Measurements from ENCODE around the gene EDN1.

DNA sequence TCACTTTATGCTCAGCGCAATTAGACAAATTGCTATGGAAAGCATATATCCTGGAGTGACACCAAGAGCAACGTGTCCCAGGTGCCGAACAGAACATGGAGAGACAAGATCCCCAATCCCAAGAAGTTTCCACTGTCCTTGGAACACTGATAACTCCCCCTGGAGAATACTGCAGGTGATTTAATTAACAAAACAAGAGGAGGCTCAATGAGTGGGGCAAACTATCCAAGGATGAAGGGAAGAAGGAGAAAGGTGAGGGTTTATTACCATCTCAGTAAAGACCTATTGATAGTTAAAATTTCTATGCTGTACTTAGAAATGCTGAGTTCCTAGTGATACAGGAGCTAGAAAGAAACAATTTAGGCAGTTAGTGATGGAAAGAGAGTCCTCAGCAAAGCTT is 35.7 kb downstream of the EDN1 start:
- TF ChIP-seq, protein P1, sequence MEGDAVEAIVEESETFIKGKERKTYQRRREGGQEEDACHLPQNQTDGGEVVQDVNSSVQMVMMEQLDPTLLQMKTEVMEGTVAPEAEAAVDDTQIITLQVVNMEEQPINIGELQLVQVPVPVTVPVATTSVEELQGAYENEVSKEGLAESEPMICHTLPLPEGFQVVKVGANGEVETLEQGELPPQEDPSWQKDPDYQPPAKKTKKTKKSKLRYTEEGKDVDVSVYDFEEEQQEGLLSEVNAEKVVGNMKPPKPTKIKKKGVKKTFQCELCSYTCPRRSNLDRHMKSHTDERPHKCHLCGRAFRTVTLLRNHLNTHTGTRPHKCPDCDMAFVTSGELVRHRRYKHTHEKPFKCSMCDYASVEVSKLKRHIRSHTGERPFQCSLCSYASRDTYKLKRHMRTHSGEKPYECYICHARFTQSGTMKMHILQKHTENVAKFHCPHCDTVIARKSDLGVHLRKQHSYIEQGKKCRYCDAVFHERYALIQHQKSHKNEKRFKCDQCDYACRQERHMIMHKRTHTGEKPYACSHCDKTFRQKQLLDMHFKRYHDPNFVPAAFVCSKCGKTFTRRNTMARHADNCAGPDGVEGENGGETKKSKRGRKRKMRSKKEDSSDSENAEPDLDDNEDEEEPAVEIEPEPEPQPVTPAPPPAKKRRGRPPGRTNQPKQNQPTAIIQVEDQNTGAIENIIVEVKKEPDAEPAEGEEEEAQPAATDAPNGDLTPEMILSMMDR (IDR thresholded peaks at IDR 0.05; ENCODE audit: insufficient read depth, low read length, poor library complexity, severe bottlenecking) = no peak
- no peak for TF ChIP-seq EZH2phosphoT487 (conservative IDR thresholded peaks at IDR 0.05; ENCODE audit: low read length)

Data from SU-DHL-6 (cell line).